Measurements from ENCODE around the gene GSG1L2.

GRCh38 chr17:9850151-9850550 lies 28.3 kb upstream of the GSG1L2 start:
- no peak for TF ChIP-seq CTCF (IDR thresholded peaks at IDR 0.05)
- no peak for TF ChIP-seq EZH2 (IDR thresholded peaks at IDR 0.05; ENCODE audit: borderline replicate concordance, insufficient read depth, low read depth, low read length, poor library complexity, severe bottlenecking)
